Tibial artery (tissue), 4 donors: ENCODE measurements around the gene FBXO36.

ENCODE experiments used
- DNase-seq, 2 donors: peaks; one replicate each; pipeline ENCODE4 v3.0.0-alpha.2; 2019
- H3K27ac ChIP-seq, 2 donors: fragments of 200-600 bp; sonication (generic) in 1 of 2; 1 replicate in 1 of 2; 2 replicates in 1 of 2; pipeline ENCODE4 v1.5.1; 2018 to 2019; ENCODE audit warnings: mild to moderate bottlenecking in 1 of 2
- H3K27me3 ChIP-seq, 2 donors: fragments of 200-600 bp; sonication (generic) in 1 of 2; one replicate each; pipeline versions ENCODE4 v1.5.1 to v1.6.0; 2016 to 2019
- H3K36me3 ChIP-seq, 3 donors: fragments of 200-600 bp; sonication (generic) in 2 of 3; one replicate each; pipeline ENCODE4 v1.5.1; 2016 to 2019; ENCODE audit warnings: mild to moderate bottlenecking in 2 of 3
- H3K4me1 ChIP-seq, 4 donors: fragments of 200-600 bp; sonication (generic) in 2 of 4; 1 replicate in 3 of 4; 2 replicates in 1 of 4; pipeline ENCODE4 v1.5.1; 2016 to 2019
- H3K4me3 ChIP-seq, 2 donors: fragments of 200-600 bp; sonication (generic) in 1 of 2; 1 replicate in 1 of 2; 2 replicates in 1 of 2; pipeline ENCODE4 v1.5.1; 2018 to 2019; ENCODE audit warnings: mild to moderate bottlenecking in 2 of 2
- H3K9me3 ChIP-seq, 3 donors: fragments of 200-600 bp; sonication (generic) in 1 of 3; one replicate each; pipeline ENCODE4 v1.5.1; 2016 to 2019
- intact Hi-C: fragments of 100-400 bp; cut with DNase I; formaldehyde crosslinking; loops from one replicate; pipeline ENCODE4 v1.15.0; 2023; ENCODE audit warnings: low total_unique reads
- TF ChIP-seq, protein P1 (sequence below), 2 experiments: fragments of 200-600 bp in 1 of 2; fragments of 450-650 bp in 1 of 2; IDR thresholded peaks; one replicate each; pipeline ENCODE4 v1.5.1; 2017 to 2019; ENCODE audit warnings: antibody characterized with exemption in 2 of 2, mild to moderate bottlenecking in 1 of 2, moderate library complexity in 1 of 2

Gene FBXO36, protein sequence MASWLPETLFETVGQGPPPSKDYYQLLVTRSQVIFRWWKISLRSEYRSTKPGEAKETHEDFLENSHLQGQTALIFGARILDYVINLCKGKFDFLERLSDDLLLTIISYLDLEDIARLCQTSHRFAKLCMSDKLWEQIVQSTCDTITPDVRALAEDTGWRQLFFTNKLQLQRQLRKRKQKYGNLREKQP

GRCh38 chr2:229922449-229923386 is at the start of gene FBXO36:
TSS of gene FBXO36 (plus strand) at chr2:229922503. CDS start at chr2:229922514, 11 bp downstream.
- DNase-seq, result peak in 1 of 2 donors; percentile 85
- TF ChIP-seq, protein P1, sequence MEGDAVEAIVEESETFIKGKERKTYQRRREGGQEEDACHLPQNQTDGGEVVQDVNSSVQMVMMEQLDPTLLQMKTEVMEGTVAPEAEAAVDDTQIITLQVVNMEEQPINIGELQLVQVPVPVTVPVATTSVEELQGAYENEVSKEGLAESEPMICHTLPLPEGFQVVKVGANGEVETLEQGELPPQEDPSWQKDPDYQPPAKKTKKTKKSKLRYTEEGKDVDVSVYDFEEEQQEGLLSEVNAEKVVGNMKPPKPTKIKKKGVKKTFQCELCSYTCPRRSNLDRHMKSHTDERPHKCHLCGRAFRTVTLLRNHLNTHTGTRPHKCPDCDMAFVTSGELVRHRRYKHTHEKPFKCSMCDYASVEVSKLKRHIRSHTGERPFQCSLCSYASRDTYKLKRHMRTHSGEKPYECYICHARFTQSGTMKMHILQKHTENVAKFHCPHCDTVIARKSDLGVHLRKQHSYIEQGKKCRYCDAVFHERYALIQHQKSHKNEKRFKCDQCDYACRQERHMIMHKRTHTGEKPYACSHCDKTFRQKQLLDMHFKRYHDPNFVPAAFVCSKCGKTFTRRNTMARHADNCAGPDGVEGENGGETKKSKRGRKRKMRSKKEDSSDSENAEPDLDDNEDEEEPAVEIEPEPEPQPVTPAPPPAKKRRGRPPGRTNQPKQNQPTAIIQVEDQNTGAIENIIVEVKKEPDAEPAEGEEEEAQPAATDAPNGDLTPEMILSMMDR (IDR thresholded peaks at IDR 0.05), result no peak
- H3K27ac ChIP-seq, result peak within 1 kb of the TSS; percentile 97 to 99
- H3K27me3 ChIP-seq, result no peaks in the 10 kb centered on the region
- peak within 1 kb of the TSS; percentile 89 to 97 for H3K4me3 ChIP-seq
- peaks cover 0 to 30% (median 9%) of the 10 kb centered on the region in 4 donors for H3K4me1 ChIP-seq
- H3K9me3 ChIP-seq, result no peaks in the 10 kb centered on the region
- peaks cover 0 to 3% (median 0%) of the 10 kb centered on the region in 3 donors for H3K36me3 ChIP-seq
- intact Hi-C loops, result loop anchor here (10.0 kb wide), 1 partner anchor 128 kb away; no protein-coding TSS in a partner anchor

DNA sequence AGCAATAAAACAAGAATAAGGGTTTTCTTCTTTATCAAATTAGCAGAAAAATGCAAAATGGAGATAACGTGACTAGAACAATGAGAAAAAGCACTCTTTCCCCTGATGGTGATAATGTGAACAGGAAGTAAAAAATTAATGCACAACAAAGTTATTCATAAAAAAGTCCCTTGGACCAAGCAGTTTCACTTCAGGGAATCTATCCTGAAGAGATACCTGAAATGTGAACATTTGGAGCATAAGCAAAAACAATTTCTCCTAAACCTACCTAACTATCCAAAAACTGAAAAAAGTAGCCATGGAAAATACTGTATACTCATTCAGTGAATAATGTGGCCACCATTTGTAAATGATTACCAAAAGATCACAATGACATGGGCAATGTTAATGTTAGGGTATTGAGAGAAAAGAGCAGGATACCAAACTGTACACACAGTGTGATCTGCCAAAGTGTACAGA is 49.2 kb upstream of the FBXO36 start:
- peaks cover 9 to 39% (median 25%) of the 10 kb centered on the region in 3 donors for H3K36me3 ChIP-seq
- no peak overlapping the region for H3K27ac ChIP-seq
- H3K4me1 ChIP-seq, result peaks cover 0 to 37% (median 8%) of the 10 kb centered on the region in 4 donors
- intact Hi-C loops, result no loop called here
- no peaks in the 10 kb centered on the region for H3K27me3 ChIP-seq
- H3K9me3 ChIP-seq, result no peaks in the 10 kb centered on the region
- DNase-seq, result no peak
- H3K4me3 ChIP-seq, result no peak overlapping the region
- TF ChIP-seq, protein P1 (IDR thresholded peaks at IDR 0.05), result no peak

DNA sequence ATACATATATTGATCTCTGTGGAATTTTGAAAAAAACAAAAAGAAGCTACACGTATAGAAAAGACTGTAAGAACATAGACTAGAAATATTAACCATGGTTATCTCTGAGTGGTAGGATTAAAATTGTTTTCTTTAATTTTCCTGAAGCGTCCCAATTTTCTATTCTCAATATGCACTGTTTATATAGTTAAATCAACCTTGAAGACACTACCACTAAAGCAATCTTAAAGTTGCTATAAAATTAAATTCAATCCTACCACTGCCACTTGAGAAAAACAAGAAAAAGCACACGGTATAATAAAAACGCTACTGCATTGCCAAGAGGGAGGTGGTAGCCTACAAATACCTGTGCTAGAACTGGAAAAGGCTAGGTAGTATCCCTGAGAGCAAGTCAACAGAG is 47.7 kb upstream of the FBXO36 start:
- TF ChIP-seq, protein P1 (IDR thresholded peaks at IDR 0.05), result no peak
- Histone ChIP-seq H3K27me3 (no peaks in the 10 kb centered on the region), H3K4me3 (no peak overlapping the region), H3K36me3 (peaks cover 18 to 45% (median 38%) of the 10 kb centered on the region in 3 donors), H3K9me3 (no peaks in the 10 kb centered on the region), H3K27ac (no peak overlapping the region), H3K4me1 (peaks cover 0 to 37% (median 8%) of the 10 kb centered on the region in 4 donors)
- DNase-seq, result no peak
- intact Hi-C loops, result no loop called here

- H3K27ac ChIP-seq, result no peak overlapping the region
- no peak for DNase-seq
- intact Hi-C loops, result no loop called here
- peaks cover 0 to 29% (median 8%) of the 10 kb centered on the region in 4 donors for H3K4me1 ChIP-seq
- peaks cover 18 to 43% (median 38%) of the 10 kb centered on the region in 3 donors for H3K36me3 ChIP-seq
- TF ChIP-seq, protein P1 (IDR thresholded peaks at IDR 0.05), result no peak
- no peak overlapping the region for H3K4me3 ChIP-seq
- H3K9me3 ChIP-seq, result no peaks in the 10 kb centered on the region
- no peaks in the 10 kb centered on the region for H3K27me3 ChIP-seq
Observed at GRCh38 chr2:229875549-229875948, 46.8 kb upstream of the FBXO36 start.

- Histone ChIP-seq H3K4me3 (no peak overlapping the region), H3K27ac (no peak overlapping the region), H3K36me3 (peaks cover 18 to 38% (median 33%) of the 10 kb centered on the region in 3 donors), H3K27me3 (no peaks in the 10 kb centered on the region), H3K4me1 (peaks cover 0 to 27% (median 3%) of the 10 kb centered on the region in 4 donors), H3K9me3 (no peaks in the 10 kb centered on the region)
- DNase-seq, result no peak
- TF ChIP-seq, protein P1 (IDR thresholded peaks at IDR 0.05), result no peak
- intact Hi-C loops, result no loop called here
Observed at GRCh38 chr2:229879191-229879950, 42.9 kb upstream of the FBXO36 start.
